Measurements from ENCODE around the gene PDPR.
"Not testable (repeated sequence)": the region's sequence is repeated elsewhere in the genome, so short reads cannot be mapped to it uniquely, and the experiment has no call there.

DNA sequence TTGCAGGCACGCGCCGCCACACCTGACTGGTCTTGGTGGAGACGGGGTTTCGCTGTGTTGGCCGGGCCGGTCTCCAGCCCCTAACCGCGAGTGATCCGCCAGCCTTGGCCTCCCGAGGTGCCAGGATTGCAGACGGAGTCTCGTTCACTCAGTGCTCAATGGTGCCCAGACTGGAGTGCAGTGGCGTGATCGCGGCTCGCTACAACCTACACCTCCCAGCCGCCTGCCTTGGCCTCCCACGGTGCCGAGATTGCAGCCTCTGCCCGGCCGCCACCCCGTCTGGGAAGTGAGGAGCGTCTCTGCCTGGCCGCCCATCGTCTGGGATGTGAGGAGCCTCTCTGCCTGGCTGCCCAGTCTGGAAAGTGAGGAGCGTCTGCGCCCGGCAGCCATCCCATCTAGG is 89.9 kb downstream of the PDPR start:
- TF ChIP-seq, protein P1, sequence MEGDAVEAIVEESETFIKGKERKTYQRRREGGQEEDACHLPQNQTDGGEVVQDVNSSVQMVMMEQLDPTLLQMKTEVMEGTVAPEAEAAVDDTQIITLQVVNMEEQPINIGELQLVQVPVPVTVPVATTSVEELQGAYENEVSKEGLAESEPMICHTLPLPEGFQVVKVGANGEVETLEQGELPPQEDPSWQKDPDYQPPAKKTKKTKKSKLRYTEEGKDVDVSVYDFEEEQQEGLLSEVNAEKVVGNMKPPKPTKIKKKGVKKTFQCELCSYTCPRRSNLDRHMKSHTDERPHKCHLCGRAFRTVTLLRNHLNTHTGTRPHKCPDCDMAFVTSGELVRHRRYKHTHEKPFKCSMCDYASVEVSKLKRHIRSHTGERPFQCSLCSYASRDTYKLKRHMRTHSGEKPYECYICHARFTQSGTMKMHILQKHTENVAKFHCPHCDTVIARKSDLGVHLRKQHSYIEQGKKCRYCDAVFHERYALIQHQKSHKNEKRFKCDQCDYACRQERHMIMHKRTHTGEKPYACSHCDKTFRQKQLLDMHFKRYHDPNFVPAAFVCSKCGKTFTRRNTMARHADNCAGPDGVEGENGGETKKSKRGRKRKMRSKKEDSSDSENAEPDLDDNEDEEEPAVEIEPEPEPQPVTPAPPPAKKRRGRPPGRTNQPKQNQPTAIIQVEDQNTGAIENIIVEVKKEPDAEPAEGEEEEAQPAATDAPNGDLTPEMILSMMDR (IDR thresholded peaks at IDR 0.05), result not testable (repeated sequence)
- TF ChIP-seq, protein P2, sequence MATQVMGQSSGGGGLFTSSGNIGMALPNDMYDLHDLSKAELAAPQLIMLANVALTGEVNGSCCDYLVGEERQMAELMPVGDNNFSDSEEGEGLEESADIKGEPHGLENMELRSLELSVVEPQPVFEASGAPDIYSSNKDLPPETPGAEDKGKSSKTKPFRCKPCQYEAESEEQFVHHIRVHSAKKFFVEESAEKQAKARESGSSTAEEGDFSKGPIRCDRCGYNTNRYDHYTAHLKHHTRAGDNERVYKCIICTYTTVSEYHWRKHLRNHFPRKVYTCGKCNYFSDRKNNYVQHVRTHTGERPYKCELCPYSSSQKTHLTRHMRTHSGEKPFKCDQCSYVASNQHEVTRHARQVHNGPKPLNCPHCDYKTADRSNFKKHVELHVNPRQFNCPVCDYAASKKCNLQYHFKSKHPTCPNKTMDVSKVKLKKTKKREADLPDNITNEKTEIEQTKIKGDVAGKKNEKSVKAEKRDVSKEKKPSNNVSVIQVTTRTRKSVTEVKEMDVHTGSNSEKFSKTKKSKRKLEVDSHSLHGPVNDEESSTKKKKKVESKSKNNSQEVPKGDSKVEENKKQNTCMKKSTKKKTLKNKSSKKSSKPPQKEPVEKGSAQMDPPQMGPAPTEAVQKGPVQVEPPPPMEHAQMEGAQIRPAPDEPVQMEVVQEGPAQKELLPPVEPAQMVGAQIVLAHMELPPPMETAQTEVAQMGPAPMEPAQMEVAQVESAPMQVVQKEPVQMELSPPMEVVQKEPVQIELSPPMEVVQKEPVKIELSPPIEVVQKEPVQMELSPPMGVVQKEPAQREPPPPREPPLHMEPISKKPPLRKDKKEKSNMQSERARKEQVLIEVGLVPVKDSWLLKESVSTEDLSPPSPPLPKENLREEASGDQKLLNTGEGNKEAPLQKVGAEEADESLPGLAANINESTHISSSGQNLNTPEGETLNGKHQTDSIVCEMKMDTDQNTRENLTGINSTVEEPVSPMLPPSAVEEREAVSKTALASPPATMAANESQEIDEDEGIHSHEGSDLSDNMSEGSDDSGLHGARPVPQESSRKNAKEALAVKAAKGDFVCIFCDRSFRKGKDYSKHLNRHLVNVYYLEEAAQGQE (IDR thresholded peaks at IDR 0.05; ENCODE audit: insufficient read depth in 1 of 2, low read depth in 2 of 2, low read length in 1 of 2), result not testable (repeated sequence)
- not testable (repeated sequence) for TF ChIP-seq POLR2AphosphoS5 (IDR thresholded peaks at IDR 0.05; ENCODE audit: low read depth, low read length); SIN3A (IDR thresholded peaks at IDR 0.05; ENCODE audit: borderline replicate concordance, insufficient read depth, low read depth, low read length); TCF7L2 (IDR thresholded peaks at IDR 0.05; ENCODE audit: low read depth, low read length)
